GM18868 (cell line): ENCODE measurements around the gene CRELD2.
"Not testable (repeated sequence)": the region's sequence is repeated elsewhere in the genome, so short reads cannot be mapped to it uniquely, and the experiment has no call there.

Source experiments
- ATAC-seq: cut with Tn5 transposase; IDR thresholded peaks from one replicate; pipeline ENCODE4 v1.9.1; 2021; ENCODE audit warnings: mild to moderate bottlenecking, moderate library complexity; ENCODE audit not compliant: unreplicated experiment

The CRELD2 gene

GRCh38 chr22:49943405-49943765, 25.0 kb downstream of the CRELD2 start:
- ATAC-seq, result no peak

- ATAC-seq, result no peak
These were observed 25.5 kb downstream of the CRELD2 start for GRCh38 chr22:49943771-49944398.

- no peak for ATAC-seq
These were observed 26.0 kb downstream of the CRELD2 start for GRCh38 chr22:49944399-49944891.

- ATAC-seq, result not testable (repeated sequence)
These were observed 26.8 kb downstream of the CRELD2 start for GRCh38 chr22:49945042-49945794.

- ATAC-seq, result no peak
These were observed 28.3 kb downstream of the CRELD2 start for GRCh38 chr22:49946612-49947295.

GRCh38 chr22:49947296-49947622, 28.8 kb downstream of the CRELD2 start:
- no peak for ATAC-seq

- ATAC-seq, result no peak
These were observed 29.9 kb downstream of the CRELD2 start for GRCh38 chr22:49948116-49948957.

- ATAC-seq, result no peak
These were observed 30.8 kb downstream of the CRELD2 start for GRCh38 chr22:49948958-49949913.

- ATAC-seq, result no peak
These were observed 31.5 kb downstream of the CRELD2 start for GRCh38 chr22:49949914-49950292.

GRCh38 chr22:49950396-49950994, 32.1 kb downstream of the CRELD2 start:
- ATAC-seq, result no peak

GRCh38 chr22:49951000-49951677, 32.7 kb downstream of the CRELD2 start:
- ATAC-seq, result peak; percentile 87

GRCh38 chr22:49951678-49951985, 33.2 kb downstream of the CRELD2 start:
- no peak for ATAC-seq

GRCh38 chr22:49951986-49952896, 33.8 kb downstream of the CRELD2 start:
- no peak for ATAC-seq

- no peak for ATAC-seq
These were observed 34.7 kb downstream of the CRELD2 start for GRCh38 chr22:49953027-49953679.

GRCh38 chr22:49953680-49954344, 35.4 kb downstream of the CRELD2 start:
- no peak for ATAC-seq

GRCh38 chr22:49954354-49954753, 35.9 kb downstream of the CRELD2 start:
- ATAC-seq, result no peak

GRCh38 chr22:49954991-49955580, 36.7 kb downstream of the CRELD2 start:
- ATAC-seq, result no peak
